K562 (cell line): ENCODE data around the gene RPAP2. TPM values are rescaled to one million over a fixed set of nuclear protein-coding genes. Genes with fewer than 3 reads are reported as not detected.

Source experiments
- BCL6 ChIP-seq: fragments of 250-450 bp; sonication (Bioruptor Pico); IDR thresholded peaks from 2 replicates; pipeline ENCODE4 v1.4.0; 2020
- C11orf30 ChIP-seq: fragments of 450-650 bp; IDR thresholded peaks from 2 replicates; pipeline ENCODE4 v1.6.1; 2016; ENCODE audit warnings: low read depth, mild to moderate bottlenecking
- CCNT2 ChIP-seq: IDR thresholded peaks from 2 replicates; pipeline ENCODE4 v1.6.1; 2011; ENCODE audit warnings: borderline replicate concordance, low read depth, mild to moderate bottlenecking, moderate library complexity, mixed read lengths, low read length; ENCODE audit not compliant: insufficient read length; ENCODE audit errors: extremely low read depth
- ETV1 ChIP-seq: fragments of 450-650 bp; conservative IDR thresholded peaks from 2 replicates; pipeline ENCODE4 v1.6.1; 2016; ENCODE audit warnings: missing genetic modification characterization, control low read depth, low read depth, missing compliant biosample characterization
- FOSL1 ChIP-seq: fragments of 200-800 bp; sonication (Bioruptor generic); conservative IDR thresholded peaks from 2 replicates; pipeline ENCODE4 v1.6.1; 2016; ENCODE audit warnings: missing genetic modification characterization, missing compliant biosample characterization
- HDAC1 ChIP-seq, 2 experiments: fragments of 450-650 bp; IDR thresholded peaks; 2 replicates each; pipeline ENCODE4 v1.6.1; 2016 to 2017; ENCODE audit warnings: inconsistent platforms in 1 of 2, mild to moderate bottlenecking in 1 of 2, moderate library complexity in 1 of 2
- KHSRP ChIP-seq: fragments of 450-650 bp; IDR thresholded peaks from 2 replicates; pipeline ENCODE4 v1.6.1; 2017
- MITF ChIP-seq: IDR thresholded peaks from 2 replicates; pipeline ENCODE4 v1.6.1; 2014; ENCODE audit warnings: antibody characterized with exemption
- PHF8 ChIP-seq: fragments of 200-600 bp; sonication (generic); IDR thresholded peaks from 2 replicates; pipeline ENCODE4 v1.6.1; 2012; ENCODE audit warnings: mixed run types, mild to moderate bottlenecking, inconsistent platforms, low read length, moderate library complexity, borderline replicate concordance
- RBM34 ChIP-seq: fragments of 200-400 bp; formaldehyde crosslinking; IDR thresholded peaks from 2 replicates; pipeline ENCODE4 v1.6.1; 2018; ENCODE audit warnings: low read length, borderline replicate concordance; ENCODE audit not compliant: insufficient read depth
- SIRT6 ChIP-seq: IDR thresholded peaks from one replicate; pipeline ENCODE4 v1.6.1; 2012; ENCODE audit warnings: low read depth, mild to moderate bottlenecking, control low read depth, inconsistent platforms, low read length, moderate library complexity
- STAT5A ChIP-seq: IDR thresholded peaks from 2 replicates; pipeline ENCODE4 v1.6.1; 2012; ENCODE audit warnings: low read length, inconsistent platforms, borderline replicate concordance
- TEAD1 ChIP-seq, 2 experiments: fragments of 450-650 bp in 1 of 2; sonication (generic) in 1 of 2; formaldehyde crosslinking; IDR thresholded peaks; 2 replicates each; pipeline versions ENCODE4 v1.4.0 to v1.8.0; 2020 to 2022; ENCODE audit warnings: mild to moderate bottlenecking in 2 of 2, missing genetic modification reagents in 1 of 2
- ZBTB33 ChIP-seq: sonication (generic); formaldehyde crosslinking; IDR thresholded peaks from 2 replicates; pipeline ENCODE4 v1.8.1; 2023; ENCODE audit warnings: mild to moderate bottlenecking, missing genetic modification reagents
- ZNF197 ChIP-seq: fragments of 200-800 bp; sonication (Bioruptor generic); IDR thresholded peaks from 2 replicates; pipeline ENCODE4 v1.6.1; 2016; ENCODE audit warnings: low read depth, missing genetic modification characterization, missing compliant biosample characterization
- polyA plus RNA-seq, 8 experiments: library from polyadenylated mRNA; depleted of rRNA in 4 of 8; stranded (reverse) in 5 of 8; unstranded in 3 of 8; fragments of >200 nt; fragmentation: Nextera tagmentation in 2 of 8; fragmentation: Illumina TruSeq in 1 of 8; extraction: Ambion mirVana in 2 of 8; extraction: Trizol in 1 of 8; gene quantifications; 2 replicates each; pipeline versions ENCODE4 v1.2.1 to v1.2.3, GENCODE V29; 2011 to 2014; ENCODE audit warnings: inconsistent platforms in 1 of 8, missing spikeins in 1 of 8
- total RNA-seq, 7 experiments: library from RNA; depleted of rRNA in 6 of 7; stranded (reverse); fragments of >200 nt in 6 of 7; fragmentation: Illumina TruSeq in 2 of 7; extraction: Trizol in 2 of 7; gene quantifications; 2 replicates each; pipeline versions ENCODE4 v1.2.1 to v1.2.3, GENCODE V29; 2011 to 2021; ENCODE audit warnings: low replicate concordance in 1 of 7
- TF ChIP-seq, protein P1 (sequence below): fragments of 250-450 bp; sonication (Bioruptor Pico); IDR thresholded peaks from 2 replicates; pipeline ENCODE4 v1.4.0; 2020; ENCODE audit warnings: mild to moderate bottlenecking, moderate library complexity
- TF ChIP-seq, protein P2 (sequence below): fragments of 450-650 bp; conservative IDR thresholded peaks from 2 replicates; pipeline ENCODE4 v1.6.1; 2016; ENCODE audit warnings: missing genetic modification characterization, low read depth, mild to moderate bottlenecking, control low read depth, missing compliant biosample characterization
- TF ChIP-seq, protein P3 (sequence below): fragments of 200-800 bp; sonication (Bioruptor generic); IDR thresholded peaks from 2 replicates; pipeline ENCODE4 v1.6.1; 2017; ENCODE audit warnings: missing genetic modification characterization, missing compliant biosample characterization

The RPAP2 gene
- total and polyA plus RNA-seq, 9 of the 15 experiments (the other 6 are each of a cell fraction or from before 2014, with no cell fraction given), result 6.2 to 41.7 (median 28.7) TPM

DNA sequence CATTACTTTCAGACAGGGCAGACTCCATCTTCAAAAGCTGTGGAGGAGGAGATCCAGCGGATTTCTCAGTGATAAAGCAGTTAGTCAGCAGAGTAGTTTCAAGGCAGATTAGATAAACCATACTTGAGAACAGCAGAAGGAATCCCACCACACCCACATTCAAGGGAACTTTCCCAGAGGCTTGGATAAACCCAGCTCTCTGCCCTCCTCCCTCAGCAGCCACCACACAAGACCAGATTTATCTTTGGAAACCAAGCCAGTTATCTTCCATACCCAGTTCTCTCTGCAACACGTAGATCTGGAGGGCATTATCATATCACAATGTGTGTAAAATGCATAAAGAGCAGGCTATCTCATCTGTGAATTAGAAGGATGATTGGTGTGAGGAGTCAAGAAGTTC lies 147.7 kb downstream of the RPAP2 start (continued):
- TF ChIP-seq, protein P1, sequence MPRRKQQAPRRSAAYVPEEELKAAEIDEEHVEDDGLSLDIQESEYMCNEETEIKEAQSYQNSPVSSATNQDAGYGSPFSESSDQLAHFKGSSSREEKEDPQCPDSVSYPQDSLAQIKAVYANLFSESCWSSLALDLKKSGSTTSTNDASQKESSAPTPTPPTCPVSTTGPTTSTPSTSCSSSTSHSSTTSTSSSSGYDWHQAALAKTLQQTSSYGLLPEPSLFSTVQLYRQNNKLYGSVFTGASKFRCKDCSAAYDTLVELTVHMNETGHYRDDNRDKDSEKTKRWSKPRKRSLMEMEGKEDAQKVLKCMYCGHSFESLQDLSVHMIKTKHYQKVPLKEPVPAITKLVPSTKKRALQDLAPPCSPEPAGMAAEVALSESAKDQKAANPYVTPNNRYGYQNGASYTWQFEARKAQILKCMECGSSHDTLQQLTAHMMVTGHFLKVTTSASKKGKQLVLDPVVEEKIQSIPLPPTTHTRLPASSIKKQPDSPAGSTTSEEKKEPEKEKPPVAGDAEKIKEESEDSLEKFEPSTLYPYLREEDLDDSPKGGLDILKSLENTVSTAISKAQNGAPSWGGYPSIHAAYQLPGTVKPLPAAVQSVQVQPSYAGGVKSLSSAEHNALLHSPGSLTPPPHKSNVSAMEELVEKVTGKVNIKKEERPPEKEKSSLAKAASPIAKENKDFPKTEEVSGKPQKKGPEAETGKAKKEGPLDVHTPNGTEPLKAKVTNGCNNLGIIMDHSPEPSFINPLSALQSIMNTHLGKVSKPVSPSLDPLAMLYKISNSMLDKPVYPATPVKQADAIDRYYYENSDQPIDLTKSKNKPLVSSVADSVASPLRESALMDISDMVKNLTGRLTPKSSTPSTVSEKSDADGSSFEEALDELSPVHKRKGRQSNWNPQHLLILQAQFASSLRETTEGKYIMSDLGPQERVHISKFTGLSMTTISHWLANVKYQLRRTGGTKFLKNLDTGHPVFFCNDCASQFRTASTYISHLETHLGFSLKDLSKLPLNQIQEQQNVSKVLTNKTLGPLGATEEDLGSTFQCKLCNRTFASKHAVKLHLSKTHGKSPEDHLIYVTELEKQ (CRISPR knock-in tag), result no peak
- TF ChIP-seq, protein P2, sequence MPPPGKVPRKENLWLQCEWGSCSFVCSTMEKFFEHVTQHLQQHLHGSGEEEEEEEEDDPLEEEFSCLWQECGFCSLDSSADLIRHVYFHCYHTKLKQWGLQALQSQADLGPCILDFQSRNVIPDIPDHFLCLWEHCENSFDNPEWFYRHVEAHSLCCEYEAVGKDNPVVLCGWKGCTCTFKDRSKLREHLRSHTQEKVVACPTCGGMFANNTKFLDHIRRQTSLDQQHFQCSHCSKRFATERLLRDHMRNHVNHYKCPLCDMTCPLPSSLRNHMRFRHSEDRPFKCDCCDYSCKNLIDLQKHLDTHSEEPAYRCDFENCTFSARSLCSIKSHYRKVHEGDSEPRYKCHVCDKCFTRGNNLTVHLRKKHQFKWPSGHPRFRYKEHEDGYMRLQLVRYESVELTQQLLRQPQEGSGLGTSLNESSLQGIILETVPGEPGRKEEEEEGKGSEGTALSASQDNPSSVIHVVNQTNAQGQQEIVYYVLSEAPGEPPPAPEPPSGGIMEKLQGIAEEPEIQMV (tag), result no peak
- TF ChIP-seq STAT5A (peak; percentile 72; the same call in 1 of the 2 replicates), FOSL1 (tag) (peak; percentile 98), TEAD1 (CRISPR knock-in tag; IDR thresholded peaks at IDR 0.05) (peak in 1 of 2 experiments; percentile 93; a peak in 2 of 4 replicates), PHF8 (no peak), ETV1 (tag) (no peak), C11orf30 (peak; percentile 47; the same call in 1 of the 2 replicates), KHSRP (peak; percentile 32; the same call in 1 of the 2 replicates), ZBTB33 (CRISPR knock-in tag) (no peak), HDAC1 (IDR thresholded peaks at IDR 0.05) (peak in 1 of 2 experiments; percentile 91; a peak in 2 of 4 replicates), ZNF197 (CRISPR knock-in tag) (peak; percentile 92), SIRT6 (no peak), BCL6 (0 out of 2 replicates have a peak, but pooled peaks have one; percentile 56), RBM34 (no peak), CCNT2 (peak; percentile 99), MITF (peak; percentile 40; the same call in 1 of the 2 replicates)
- TF ChIP-seq, protein P3, sequence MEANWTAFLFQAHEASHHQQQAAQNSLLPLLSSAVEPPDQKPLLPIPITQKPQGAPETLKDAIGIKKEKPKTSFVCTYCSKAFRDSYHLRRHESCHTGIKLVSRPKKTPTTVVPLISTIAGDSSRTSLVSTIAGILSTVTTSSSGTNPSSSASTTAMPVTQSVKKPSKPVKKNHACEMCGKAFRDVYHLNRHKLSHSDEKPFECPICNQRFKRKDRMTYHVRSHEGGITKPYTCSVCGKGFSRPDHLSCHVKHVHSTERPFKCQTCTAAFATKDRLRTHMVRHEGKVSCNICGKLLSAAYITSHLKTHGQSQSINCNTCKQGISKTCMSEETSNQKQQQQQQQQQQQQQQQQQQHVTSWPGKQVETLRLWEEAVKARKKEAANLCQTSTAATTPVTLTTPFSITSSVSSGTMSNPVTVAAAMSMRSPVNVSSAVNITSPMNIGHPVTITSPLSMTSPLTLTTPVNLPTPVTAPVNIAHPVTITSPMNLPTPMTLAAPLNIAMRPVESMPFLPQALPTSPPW (CRISPR knock-in tag), result peak; percentile 66
